NCI-H2029 treated with DMSO at 0.1 percent for 48 hours (cell line): ENCODE results near the gene RPAP3.
"Not testable (repeated sequence)": the region's sequence is repeated elsewhere in the genome, so short reads cannot be mapped to it uniquely, and the experiment has no call there.

Experiments used
- DNase-seq: peaks from one replicate; lab custom pipeline; 2025; lab: John Stamatoyannopoulos, UW

RPAP3 gene

DNA sequence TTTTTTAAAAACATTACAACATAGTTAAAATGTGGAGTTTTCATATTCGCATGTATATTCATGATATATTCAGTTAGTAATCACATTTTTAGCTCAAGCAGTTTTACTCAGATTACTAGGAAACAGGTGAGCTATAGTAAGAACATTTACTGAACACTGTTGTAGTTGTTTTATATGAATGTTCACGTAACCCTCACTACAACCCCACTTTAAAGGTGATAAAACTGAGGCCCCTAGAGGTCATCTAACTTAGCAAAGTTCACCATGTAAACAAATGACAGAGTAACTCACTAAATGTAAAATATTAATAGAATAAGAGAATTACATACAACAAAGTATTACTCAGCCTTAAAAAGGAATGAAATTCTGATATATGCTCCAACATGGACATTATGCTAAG lies 26.0 kb downstream of the RPAP3 start:
- no peak for DNase-seq

DNA sequence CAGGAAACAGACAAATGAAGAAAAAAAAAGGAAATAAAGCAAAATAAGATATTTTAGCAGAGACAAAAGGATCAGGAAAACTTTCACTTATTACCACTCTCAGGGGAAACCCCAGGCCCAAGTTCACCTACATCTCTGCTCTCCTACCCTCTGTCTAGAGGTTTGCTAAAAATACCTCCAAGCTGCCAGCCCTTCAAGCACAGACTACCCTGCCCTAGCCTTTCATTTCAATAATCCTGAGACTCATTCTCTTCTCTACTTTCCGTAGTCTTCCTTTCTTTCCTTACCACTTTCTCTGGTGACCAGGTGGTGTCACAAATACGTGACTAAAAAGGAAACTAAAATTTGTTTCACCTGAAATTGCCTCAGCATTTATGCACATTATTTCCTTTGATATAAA lies 33.8 kb downstream of the RPAP3 start:
- no peak for DNase-seq

DNA sequence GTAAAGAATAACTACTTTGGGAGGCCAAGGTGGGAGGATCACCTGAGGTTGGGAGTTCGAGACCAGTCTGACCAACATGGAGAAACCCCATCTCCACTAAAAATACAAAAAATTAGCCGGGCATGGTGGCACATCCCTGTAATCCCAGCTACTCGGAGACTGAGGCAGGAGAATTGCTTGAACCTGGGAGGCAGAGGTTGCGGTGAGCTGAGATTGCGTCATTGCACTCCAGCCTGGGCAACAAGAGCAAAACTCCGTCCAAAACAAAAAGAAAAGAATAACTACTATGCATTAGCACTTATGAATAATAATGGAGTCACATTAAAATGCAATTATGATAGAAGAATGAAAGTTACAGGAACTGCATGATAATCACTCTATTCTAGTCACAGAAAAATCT lies 37.9 kb downstream of the RPAP3 start:
- DNase-seq, result not testable (repeated sequence)

DNA sequence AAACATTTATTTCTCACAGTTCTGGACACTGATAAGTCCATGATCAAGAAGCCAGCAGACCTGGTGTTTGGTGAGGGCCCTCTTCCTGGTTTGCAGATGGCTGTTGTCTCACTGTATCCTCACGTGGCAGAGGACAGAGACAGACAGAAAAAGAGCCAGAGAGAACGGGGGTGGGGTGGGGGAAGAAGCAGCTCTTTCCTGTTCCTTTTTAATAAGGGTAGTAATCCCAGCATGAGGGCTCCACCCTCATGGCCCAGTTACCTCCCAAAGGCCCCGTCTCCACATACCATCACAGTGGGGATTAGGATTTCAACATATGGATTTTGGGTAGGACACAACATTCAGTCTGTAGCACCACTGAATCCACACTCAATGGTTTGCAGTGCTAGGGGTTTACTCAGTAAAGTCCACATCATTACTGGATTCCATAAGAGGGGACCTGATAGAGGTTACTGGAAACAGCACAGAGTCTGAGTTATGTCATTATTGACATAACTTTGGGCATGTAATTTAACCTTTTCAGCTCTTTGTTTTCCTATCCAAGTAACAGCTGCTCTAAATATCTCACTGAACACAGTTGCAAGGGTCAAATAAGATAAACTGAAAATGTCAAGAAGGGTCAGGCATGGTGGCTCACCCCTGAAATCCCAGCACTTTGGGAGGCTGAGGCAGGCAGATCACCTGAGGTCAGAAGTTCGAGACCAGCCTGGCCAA lies 53.2 kb downstream of the RPAP3 start:
- peak; percentile 25 for DNase-seq

DNA sequence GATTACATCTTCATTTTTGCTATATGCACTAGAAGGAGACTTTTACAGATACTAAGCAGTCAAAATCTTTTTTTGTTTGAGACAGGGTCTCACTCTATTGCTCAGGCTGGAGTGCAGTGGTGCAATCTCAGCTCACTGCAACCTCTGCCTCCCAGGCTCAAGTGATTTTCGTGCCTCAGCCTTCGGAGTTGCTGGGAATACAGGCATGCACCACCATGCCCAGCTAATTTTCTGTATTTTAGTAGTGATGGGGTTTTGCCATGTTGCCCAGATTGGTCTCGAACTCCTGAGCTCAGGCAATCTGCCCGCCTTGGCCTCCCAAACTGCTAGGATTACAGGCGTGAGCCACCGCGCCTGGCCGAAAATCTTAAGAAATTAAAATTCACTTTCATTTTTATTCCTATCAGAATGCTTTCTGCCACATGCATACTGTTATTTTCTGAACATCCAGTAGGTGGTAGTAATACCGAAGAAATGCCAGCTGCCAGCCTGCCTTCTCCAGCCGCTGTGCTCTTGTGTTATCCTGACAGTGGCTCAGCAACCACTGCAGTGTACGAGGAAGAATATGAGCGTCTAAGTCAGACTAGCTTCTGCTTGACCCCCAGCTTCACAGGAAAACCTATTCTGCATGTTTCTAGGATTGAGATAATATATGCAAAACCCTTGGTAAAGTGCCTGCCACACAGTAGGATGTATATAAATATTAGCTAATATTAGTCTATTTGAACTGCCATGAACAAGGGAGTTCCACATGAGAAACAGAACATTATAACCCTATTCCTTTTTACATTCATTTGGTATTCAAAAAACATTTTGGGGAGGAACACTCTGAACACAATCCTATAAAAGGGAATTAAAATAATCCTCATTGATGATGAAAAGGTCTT lies 54.2 kb downstream of the RPAP3 start:
- peak; percentile 82 for DNase-seq

DNA sequence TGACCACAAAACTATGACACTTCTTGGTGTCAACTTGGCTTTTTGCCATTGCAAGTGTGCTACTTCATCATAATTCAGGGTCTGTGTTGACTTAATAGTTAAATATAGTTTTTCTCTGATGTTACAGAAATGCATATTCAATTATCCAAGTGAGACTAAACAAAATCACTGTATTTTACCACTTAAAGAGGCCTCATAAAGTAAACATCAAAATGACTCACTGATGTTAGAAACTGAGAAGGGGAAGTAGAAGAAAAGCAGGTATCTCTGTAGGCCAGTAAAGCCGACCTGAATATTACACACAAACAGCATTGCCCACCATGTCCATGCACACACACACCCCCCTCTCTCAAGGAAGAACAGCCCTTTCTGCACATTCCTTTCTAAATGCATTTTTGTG lies 55.4 kb downstream of the RPAP3 start:
- DNase-seq, result no peak

DNA sequence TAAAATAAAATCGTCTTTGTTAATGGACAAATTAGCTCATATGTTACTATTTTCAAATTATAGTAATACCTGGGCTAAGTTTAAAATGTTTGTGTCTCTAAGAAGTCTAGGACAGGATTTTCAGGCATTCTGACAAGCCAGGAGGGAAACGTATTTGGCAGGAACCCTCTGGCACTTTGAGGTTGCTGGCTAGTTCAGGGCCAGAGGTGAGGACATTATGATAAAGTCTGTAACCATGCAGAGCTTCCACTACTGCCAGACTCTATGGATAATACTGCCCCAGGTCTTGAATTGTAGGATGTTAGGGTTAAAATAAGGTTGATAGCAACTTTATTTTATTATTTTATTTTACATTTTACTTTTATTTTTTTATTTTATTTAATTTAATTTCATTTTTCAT lies 56.4 kb downstream of the RPAP3 start:
- no peak for DNase-seq

DNA sequence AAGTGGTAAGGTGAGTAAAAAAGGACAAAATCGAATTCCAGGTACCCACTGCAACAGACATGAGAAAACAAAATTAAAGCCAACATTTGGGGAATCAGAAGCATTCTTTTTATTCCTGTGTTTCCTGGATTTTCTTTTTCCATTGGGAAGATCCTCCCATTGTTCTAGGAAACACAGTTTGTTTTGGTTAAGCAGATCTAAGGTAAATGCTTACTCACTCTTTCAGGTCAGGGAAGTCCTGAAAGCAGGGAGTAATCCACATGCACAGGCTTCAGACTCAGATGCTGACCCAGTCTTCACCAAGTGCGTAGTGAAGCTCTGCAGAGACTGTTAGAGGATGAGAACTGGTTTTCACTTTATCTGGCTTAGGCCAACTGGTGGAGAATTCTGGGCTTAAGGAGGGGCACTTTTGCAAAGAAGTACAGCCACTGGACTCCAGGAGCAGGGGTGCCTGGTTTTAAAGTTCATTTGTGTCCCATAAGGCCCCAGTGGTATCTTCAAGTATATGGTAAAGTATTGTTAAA lies 57.7 kb downstream of the RPAP3 start:
- DNase-seq, result no peak

DNA sequence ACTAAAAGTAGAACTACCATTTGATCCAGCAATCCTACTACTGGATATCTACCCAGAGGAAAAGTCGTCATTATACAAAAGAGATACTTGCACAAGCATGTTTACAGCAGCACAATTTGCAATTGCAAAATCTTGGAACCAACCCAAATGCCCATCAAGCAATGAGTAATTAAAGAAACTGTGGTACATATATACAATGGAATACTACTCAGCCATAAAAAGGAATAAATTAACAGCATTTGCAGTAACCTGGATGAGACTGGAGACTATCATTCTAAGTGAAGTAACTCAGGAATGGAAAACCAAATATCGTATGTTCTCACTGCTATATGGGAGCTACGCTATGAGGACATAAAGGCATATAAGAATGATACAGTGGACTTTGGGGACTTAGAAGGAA lies 63.5 kb downstream of the RPAP3 start:
- not testable (repeated sequence) for DNase-seq

DNA sequence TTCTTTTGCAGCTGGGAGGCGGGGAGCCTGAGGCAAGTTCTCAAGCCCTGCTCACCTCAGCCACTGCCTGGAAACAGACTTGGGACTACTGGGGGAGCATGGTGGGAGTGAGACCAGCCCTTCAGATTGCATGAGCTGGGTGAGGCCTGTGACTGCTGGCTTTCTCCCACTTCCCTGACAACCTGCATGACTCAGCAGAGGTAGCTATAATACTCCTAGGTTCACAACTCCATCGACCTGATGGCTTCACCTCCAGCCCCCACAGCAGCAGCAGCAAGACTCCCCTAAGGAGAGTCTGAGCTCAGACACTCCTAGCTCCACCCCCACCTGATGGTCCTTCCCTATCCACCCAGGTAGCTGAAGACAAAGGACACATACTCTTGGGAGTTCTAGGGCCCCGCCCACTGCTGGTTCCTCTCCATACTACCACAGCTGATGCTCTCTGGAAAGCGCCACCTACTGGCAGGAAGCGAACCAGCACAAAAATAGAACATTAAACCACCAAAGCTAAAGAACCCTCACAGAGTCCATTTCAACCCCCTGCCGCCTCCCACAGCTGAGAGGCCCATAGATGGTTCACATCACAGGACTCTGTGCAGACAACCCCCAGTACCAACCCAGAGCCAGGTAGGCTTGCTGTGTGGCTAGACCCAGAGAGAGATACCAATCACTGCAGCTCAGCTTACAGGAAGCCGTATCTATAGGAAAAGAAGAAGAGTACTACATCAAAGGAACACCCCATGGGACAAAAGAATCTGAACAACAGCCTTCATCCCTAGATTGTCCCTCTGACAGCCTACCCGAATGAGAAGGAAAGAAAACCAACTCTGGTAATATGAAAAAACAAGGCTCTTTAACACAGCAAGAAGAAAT lies 68.7 kb downstream of the RPAP3 start:
- DNase-seq, result peak; percentile 4

DNA sequence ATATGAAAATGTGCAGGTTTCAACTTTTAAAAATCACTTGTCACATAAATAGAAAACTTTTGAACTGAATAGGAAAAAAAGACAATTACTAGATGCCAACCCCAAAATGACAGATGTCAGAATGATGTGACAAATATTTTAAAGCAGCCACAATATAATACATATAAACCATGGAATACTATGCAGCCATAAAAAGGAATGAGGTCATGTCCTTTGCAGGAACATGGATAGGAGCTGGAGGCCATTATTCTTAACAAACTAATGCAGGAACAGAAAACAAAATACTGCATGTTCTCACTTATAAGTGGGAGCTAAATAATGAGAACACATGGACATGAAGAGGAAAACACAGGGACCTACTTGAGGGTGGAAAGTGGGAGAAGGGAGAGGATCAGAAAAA lies 70.1 kb downstream of the RPAP3 start:
- not testable (repeated sequence) for DNase-seq

DNA sequence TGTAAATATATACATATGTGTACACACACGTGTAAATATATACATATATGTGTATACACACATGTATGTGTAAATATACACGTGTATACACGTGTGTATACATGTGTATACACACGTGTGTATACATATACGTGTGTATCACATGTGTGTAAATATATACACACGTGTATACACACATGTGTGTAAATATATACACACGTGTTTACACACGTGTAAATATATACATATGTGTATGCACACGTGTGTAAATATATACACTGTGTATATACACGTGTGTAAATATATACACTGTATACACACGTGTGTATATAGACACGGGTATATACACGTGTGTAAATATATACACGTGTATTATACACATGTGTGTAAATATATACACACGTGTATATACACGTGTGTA lies 71.7 kb downstream of the RPAP3 start:
- no peak for DNase-seq

DNA sequence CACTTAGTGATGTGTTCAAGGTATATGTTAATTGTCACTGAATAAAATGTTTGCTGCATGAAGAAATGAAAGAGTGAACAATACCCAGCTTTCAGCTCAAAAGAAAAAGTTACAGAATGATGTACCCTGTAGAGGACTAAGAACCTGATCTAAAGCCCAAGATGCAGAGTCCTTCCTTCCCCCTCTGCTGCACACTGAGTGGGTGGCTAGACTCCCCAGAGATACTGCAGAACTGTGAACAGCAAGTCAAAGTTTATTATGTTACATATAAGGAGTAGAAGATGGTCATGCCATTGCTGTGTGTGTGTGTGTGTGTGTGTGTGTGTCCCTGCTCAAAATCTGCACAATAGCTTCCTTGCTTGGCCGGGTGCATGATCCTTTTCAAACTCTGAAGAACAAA lies 83.9 kb downstream of the RPAP3 start:
- no peak for DNase-seq

DNA sequence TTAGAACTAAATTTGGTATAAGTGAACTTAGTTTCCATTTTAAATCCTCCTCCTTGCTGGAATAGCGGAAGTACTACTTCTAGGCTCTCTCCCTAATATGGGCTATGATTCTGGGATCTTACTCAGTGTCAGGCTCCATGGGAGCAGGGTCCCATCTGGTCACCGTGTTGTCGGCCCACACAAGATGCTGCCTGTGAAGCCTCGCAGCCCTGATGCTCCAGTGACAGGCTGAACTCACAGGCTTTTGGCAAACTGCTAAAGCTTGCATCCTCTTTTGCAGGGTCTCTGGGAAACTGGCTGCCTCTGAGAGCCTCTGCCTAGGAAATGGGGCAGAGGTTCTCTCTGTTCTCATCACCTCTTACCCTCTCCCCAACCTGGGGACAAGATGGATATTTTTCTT lies 88.4 kb downstream of the RPAP3 start:
- DNase-seq, result no peak

DNA sequence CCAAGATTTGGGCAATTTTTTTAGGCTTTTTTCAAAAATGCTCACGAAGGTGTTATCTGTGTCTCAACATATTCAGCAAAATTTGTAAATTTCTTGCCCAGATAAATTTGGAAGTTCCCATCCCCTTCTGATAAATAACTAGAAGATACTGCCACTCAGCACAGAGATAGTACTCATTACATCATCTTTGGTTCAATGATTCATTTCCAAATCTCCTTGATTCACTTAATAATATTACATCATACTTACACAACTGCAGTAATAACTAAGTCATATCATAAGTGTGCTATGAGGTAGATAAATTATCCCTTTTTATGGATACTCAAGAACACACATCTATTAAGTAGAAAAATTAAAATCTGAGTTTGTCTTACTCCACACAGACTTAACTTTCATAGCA lies 89.4 kb downstream of the RPAP3 start:
- DNase-seq, result no peak

DNA sequence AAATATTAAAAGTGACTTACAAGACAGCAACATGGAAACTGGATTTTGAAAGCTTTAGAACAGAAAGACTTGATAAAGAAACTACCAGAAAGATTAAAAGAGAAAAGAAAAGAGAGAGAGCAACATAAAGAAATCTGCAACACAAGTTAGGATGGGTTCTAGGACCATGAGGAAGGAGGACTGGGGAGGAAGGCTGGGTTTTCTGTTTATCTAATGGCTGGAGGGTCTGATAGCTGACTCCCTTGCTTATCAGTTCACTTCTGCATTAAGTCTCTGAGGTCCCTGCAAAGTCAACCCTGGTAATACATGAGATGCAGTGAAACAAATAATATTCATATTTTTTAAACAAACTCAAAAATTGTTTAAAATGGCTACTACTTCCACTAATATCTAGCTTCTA lies 90.1 kb downstream of the RPAP3 start:
- DNase-seq, result no peak

DNA sequence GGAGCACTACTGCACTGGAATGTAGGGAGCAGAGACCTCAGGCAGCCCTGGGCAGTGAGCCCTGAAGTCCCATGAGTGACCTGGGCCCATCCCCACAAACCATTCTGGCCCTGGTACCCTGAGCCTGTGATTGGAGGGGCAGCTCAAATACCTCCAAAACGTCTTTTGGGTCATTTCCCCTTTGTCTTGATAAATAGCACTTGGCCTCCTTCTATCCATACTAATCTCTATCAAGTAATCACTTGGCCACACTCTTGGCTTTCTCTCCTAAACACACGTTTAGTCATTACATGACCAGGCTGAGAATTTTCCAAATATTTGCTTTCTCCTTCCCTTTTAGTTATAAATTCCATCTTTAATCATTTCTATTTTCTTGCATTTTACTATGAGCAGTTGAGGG lies 91.3 kb downstream of the RPAP3 start:
- no peak for DNase-seq

DNA sequence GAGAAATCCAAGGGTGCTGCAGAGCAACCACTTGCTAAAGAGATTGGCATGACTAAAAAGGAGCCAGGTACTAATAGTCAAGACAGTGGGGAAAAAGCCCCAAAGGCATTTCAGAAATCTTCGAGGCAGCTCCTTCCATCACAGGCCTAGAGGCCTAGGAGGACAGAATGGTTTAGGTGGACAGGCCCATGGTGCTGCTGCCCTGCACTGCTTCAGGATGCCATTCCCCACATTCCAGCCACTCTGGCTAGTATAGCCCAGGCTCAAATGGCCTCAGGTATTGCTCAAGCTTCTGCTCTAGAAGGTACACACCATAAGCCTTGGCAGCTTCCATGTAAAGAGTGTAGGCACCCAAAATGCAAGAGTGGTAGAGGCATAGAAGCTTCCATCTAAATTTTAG lies 92.9 kb downstream of the RPAP3 start:
- DNase-seq, result no peak

DNA sequence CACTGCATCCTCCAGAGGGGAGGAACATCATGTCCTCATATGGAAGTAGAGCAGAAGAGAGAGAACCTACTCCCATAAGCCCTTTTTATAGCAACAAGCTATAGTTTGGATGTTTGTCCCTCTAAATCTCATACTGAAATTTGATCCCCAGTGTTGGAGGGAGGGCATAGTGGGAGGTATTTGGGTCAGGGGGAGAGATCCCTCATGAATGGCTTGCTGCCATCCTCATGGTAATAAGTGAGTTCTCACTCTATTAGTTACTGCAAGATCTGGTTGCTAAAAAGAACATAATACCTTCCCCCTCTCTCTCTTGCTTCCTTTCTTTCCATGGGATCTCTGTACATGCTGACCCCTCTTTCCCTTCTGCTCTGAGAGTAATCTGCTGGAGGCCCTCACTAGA lies 93.9 kb downstream of the RPAP3 start:
- DNase-seq, result no peak
